ENCODE results near the gene ZNF776.

The ZNF776 gene

DNA sequence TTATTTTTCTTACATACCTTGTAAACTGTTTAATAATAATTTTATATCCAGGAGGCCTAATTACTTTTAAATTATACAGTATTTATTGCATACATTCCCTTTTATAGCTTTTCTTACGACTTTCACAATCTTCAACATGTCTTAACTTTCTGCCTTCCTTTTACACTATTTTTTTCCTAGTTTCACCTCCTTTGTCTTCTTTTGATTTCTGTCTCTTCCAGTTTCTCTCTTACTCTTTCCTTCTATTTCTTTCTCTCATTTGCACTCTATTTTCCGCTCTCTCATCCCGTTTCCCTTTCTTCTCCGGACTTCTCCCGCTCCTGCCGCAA is 56.6 kb downstream of the ZNF776 start:
- H2AFZ ChIP-seq (ENCODE audit: low read depth): no peak overlapping the region
- no peaks in the 10 kb centered on the region for H4K20me1 ChIP-seq (ENCODE audit: insufficient read depth)
- no peak overlapping the region for H3K9ac ChIP-seq
- H3K36me3 ChIP-seq (ENCODE audit: insufficient read depth): no peaks in the 10 kb centered on the region
- TF ChIP-seq, protein P1, sequence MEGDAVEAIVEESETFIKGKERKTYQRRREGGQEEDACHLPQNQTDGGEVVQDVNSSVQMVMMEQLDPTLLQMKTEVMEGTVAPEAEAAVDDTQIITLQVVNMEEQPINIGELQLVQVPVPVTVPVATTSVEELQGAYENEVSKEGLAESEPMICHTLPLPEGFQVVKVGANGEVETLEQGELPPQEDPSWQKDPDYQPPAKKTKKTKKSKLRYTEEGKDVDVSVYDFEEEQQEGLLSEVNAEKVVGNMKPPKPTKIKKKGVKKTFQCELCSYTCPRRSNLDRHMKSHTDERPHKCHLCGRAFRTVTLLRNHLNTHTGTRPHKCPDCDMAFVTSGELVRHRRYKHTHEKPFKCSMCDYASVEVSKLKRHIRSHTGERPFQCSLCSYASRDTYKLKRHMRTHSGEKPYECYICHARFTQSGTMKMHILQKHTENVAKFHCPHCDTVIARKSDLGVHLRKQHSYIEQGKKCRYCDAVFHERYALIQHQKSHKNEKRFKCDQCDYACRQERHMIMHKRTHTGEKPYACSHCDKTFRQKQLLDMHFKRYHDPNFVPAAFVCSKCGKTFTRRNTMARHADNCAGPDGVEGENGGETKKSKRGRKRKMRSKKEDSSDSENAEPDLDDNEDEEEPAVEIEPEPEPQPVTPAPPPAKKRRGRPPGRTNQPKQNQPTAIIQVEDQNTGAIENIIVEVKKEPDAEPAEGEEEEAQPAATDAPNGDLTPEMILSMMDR (conservative IDR thresholded peaks at IDR 0.05; ENCODE audit: low read depth, low read length): no peak
- H3K4me3 ChIP-seq (IDR thresholded peaks at IDR 0.05; ENCODE audit: insufficient read depth, low read depth, low read length): no peak overlapping the region
- no peak overlapping the region for H3K4me2 ChIP-seq
- H3K79me2 ChIP-seq (ENCODE audit: insufficient read depth, low read depth): no peaks in the 10 kb centered on the region
- H3K4me1 ChIP-seq (ENCODE audit: low read depth, poor library complexity, severe bottlenecking): no peaks in the 10 kb centered on the region
- no peak overlapping the region for H3K27ac ChIP-seq
- H3K27me3 ChIP-seq (ENCODE audit: insufficient read depth, low read depth): no peaks in the 10 kb centered on the region

- TF ChIP-seq, protein P1 (conservative IDR thresholded peaks at IDR 0.05; ENCODE audit: low read depth, low read length): no peak
- H3K9ac ChIP-seq: no peak overlapping the region
- no peak overlapping the region for H3K4me3 ChIP-seq (IDR thresholded peaks at IDR 0.05; ENCODE audit: insufficient read depth, low read depth, low read length)
- no peaks in the 10 kb centered on the region for H3K27me3 ChIP-seq (ENCODE audit: insufficient read depth, low read depth)
- no peaks in the 10 kb centered on the region for H4K20me1 ChIP-seq (ENCODE audit: insufficient read depth)
- H3K79me2 ChIP-seq (ENCODE audit: insufficient read depth, low read depth): no peaks in the 10 kb centered on the region
- no peaks in the 10 kb centered on the region for H3K36me3 ChIP-seq (ENCODE audit: insufficient read depth)
- no peak overlapping the region for H3K27ac ChIP-seq
- no peaks in the 10 kb centered on the region for H3K4me1 ChIP-seq (ENCODE audit: low read depth, poor library complexity, severe bottlenecking)
- H3K4me2 ChIP-seq: no peak overlapping the region
- H2AFZ ChIP-seq (ENCODE audit: low read depth): no peak overlapping the region
Observed at GRCh38 chr19:57803594-57804325, 57.1 kb downstream of the ZNF776 start.

DNA sequence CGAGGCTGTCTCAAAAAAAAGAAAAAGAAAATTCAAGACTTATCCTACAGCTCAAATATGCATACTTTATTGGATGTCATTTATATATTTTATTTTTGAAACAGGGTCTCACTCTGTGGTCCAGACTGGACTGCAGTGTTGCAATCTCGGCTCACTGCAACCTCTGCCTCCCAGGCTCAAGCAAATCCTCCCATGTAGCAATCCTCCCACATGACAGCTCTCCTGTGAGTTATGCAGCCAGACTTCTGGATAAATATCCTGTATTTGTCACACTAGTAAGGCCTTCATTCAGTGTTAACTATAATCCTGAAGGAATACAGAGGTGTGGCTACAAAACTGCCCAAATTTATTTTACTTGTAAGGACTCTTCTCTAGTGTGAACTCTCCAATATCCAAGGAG is 60.9 kb downstream of the ZNF776 start:
- H3K36me3 ChIP-seq (ENCODE audit: insufficient read depth): no peaks in the 10 kb centered on the region; the same call in 1 of the 2 replicates
- peaks cover 6% of the 10 kb centered on the region for H3K4me1 ChIP-seq (ENCODE audit: low read depth, poor library complexity, severe bottlenecking)
- H3K9ac ChIP-seq: no peak overlapping the region
- H2AFZ ChIP-seq (ENCODE audit: low read depth): no peak overlapping the region
- no peak overlapping the region for H3K27ac ChIP-seq
- no peaks in the 10 kb centered on the region for H4K20me1 ChIP-seq (ENCODE audit: insufficient read depth)
- no peak overlapping the region for H3K4me3 ChIP-seq (IDR thresholded peaks at IDR 0.05; ENCODE audit: insufficient read depth, low read depth, low read length)
- H3K79me2 ChIP-seq (ENCODE audit: insufficient read depth, low read depth): no peaks in the 10 kb centered on the region
- TF ChIP-seq, protein P1 (conservative IDR thresholded peaks at IDR 0.05; ENCODE audit: low read depth, low read length): no peak
- H3K4me2 ChIP-seq: no peak overlapping the region
- no peaks in the 10 kb centered on the region for H3K27me3 ChIP-seq (ENCODE audit: insufficient read depth, low read depth)
